ENCODE data around the gene JAKMIP3.

Gene JAKMIP3

GRCh38 chr10:132027423-132027983 is 38.2 kb upstream of the JAKMIP3 start:
- no peak for TF ChIP-seq CTCF (IDR thresholded peaks at IDR 0.05; ENCODE audit: poor library complexity, severe bottlenecking)
- H3K27me3 ChIP-seq (ENCODE audit: insufficient read depth, poor library complexity, severe bottlenecking) = peaks cover 21% of the 10 kb centered on the region
- ATAC-seq (ENCODE audit: low read depth) = no peak
- H3K4me3 ChIP-seq (ENCODE audit: severe bottlenecking) = no peak overlapping the region
- no peak for DNase-seq (ENCODE audit: low spot score)
- no peaks in the 10 kb centered on the region for H3K9me3 ChIP-seq (ENCODE audit: severe bottlenecking)
- no peak overlapping the region for H3K27ac ChIP-seq (ENCODE audit: poor library complexity, severe bottlenecking)
- no peaks in the 10 kb centered on the region for H3K36me3 ChIP-seq (ENCODE audit: low read depth)
- no peaks in the 10 kb centered on the region for H3K4me1 ChIP-seq (ENCODE audit: insufficient read depth, poor library complexity, severe bottlenecking)

GRCh38 chr10:132028706-132029105 is 37.0 kb upstream of the JAKMIP3 start:
- no peaks in the 10 kb centered on the region for H3K36me3 ChIP-seq (ENCODE audit: low read depth)
- no peaks in the 10 kb centered on the region for H3K9me3 ChIP-seq (ENCODE audit: severe bottlenecking)
- no peaks in the 10 kb centered on the region for H3K4me1 ChIP-seq (ENCODE audit: insufficient read depth, poor library complexity, severe bottlenecking)
- DNase-seq (ENCODE audit: low spot score) (no peak), ATAC-seq (ENCODE audit: low read depth) (no peak)
- TF ChIP-seq CTCF (IDR thresholded peaks at IDR 0.05; ENCODE audit: poor library complexity, severe bottlenecking) = no peak
- H3K27me3 ChIP-seq (ENCODE audit: insufficient read depth, poor library complexity, severe bottlenecking) = peaks cover 17% of the 10 kb centered on the region
- no peak overlapping the region for H3K27ac ChIP-seq (ENCODE audit: poor library complexity, severe bottlenecking)
- H3K4me3 ChIP-seq (ENCODE audit: severe bottlenecking) = no peak overlapping the region

GRCh38 chr10:132030898-132031463 is 34.8 kb upstream of the JAKMIP3 start:
- H3K36me3 ChIP-seq (ENCODE audit: low read depth) = no peaks in the 10 kb centered on the region
- no peak overlapping the region for H3K27ac ChIP-seq (ENCODE audit: poor library complexity, severe bottlenecking)
- TF ChIP-seq CTCF (IDR thresholded peaks at IDR 0.05; ENCODE audit: poor library complexity, severe bottlenecking) = no peak
- H3K9me3 ChIP-seq (ENCODE audit: severe bottlenecking) = no peaks in the 10 kb centered on the region
- peaks cover 25% of the 10 kb centered on the region for H3K27me3 ChIP-seq (ENCODE audit: insufficient read depth, poor library complexity, severe bottlenecking)
- ATAC-seq (ENCODE audit: low read depth) = no peak
- H3K4me3 ChIP-seq (ENCODE audit: severe bottlenecking) = no peak overlapping the region
- no peaks in the 10 kb centered on the region for H3K4me1 ChIP-seq (ENCODE audit: insufficient read depth, poor library complexity, severe bottlenecking)
- no peak for DNase-seq (ENCODE audit: low spot score)

- Histone ChIP-seq H3K4me3 (ENCODE audit: severe bottlenecking) (no peak overlapping the region), H3K36me3 (ENCODE audit: low read depth) (no peaks in the 10 kb centered on the region), H3K9me3 (ENCODE audit: severe bottlenecking) (no peaks in the 10 kb centered on the region), H3K4me1 (ENCODE audit: insufficient read depth, poor library complexity, severe bottlenecking) (no peaks in the 10 kb centered on the region), H3K27ac (ENCODE audit: poor library complexity, severe bottlenecking) (no peak overlapping the region), H3K27me3 (ENCODE audit: insufficient read depth, poor library complexity, severe bottlenecking) (peaks cover 42% of the 10 kb centered on the region)
- DNase-seq (ENCODE audit: low spot score) (no peak), ATAC-seq (ENCODE audit: low read depth) (no peak)
- TF ChIP-seq CTCF (IDR thresholded peaks at IDR 0.05; ENCODE audit: poor library complexity, severe bottlenecking) = no peak
Observed at GRCh38 chr10:132033632-132034031, 32.1 kb upstream of the JAKMIP3 start.

GRCh38 chr10:132035476-132035875 is 30.3 kb upstream of the JAKMIP3 start:
- H3K4me1 ChIP-seq (ENCODE audit: insufficient read depth, poor library complexity, severe bottlenecking) = no peaks in the 10 kb centered on the region
- no peaks in the 10 kb centered on the region for H3K36me3 ChIP-seq (ENCODE audit: low read depth)
- ATAC-seq (ENCODE audit: low read depth) (no peak), DNase-seq (ENCODE audit: low spot score) (no peak)
- H3K27ac ChIP-seq (ENCODE audit: poor library complexity, severe bottlenecking) = no peak overlapping the region
- H3K27me3 ChIP-seq (ENCODE audit: insufficient read depth, poor library complexity, severe bottlenecking) = peaks cover 38% of the 10 kb centered on the region
- no peak overlapping the region for H3K4me3 ChIP-seq (ENCODE audit: severe bottlenecking)
- no peaks in the 10 kb centered on the region for H3K9me3 ChIP-seq (ENCODE audit: severe bottlenecking)
- TF ChIP-seq CTCF (IDR thresholded peaks at IDR 0.05; ENCODE audit: poor library complexity, severe bottlenecking) = no peak

All from RWPE2 (cell line).